MG63 (cell line): ENCODE measurements around the gene RAB31. TPM values are rescaled to one million over a fixed set of nuclear protein-coding genes. Genes with fewer than 3 reads are reported as not detected.
"Not testable (repeated sequence)": the region's sequence is repeated elsewhere in the genome, so short reads cannot be mapped to it uniquely, and the experiment has no call there.

Experiments used
- DNase-seq: peaks from one replicate; pipeline ENCODE4 v3.0.0-alpha.2; 2020
- H3K27me3 ChIP-seq: fragments of 250-450 bp; sonication (Bioruptor Pico); 2 replicates; pipeline ENCODE4 v1.5.1; 2020; ENCODE audit warnings: mild to moderate bottlenecking, moderate library complexity
- H3K36me3 ChIP-seq: fragments of 250-450 bp; sonication (Bioruptor Pico); 2 replicates; pipeline ENCODE4 v1.5.1; 2020; ENCODE audit warnings: mild to moderate bottlenecking, moderate library complexity
- H3K4me3 ChIP-seq: fragments of 250-450 bp; sonication (Bioruptor Pico); 2 replicates; pipeline ENCODE4 v1.5.1; 2020; ENCODE audit warnings: mild to moderate bottlenecking, moderate library complexity
- H3K9me3 ChIP-seq: fragments of 250-450 bp; sonication (Bioruptor Pico); 2 replicates; pipeline ENCODE4 v1.5.1; 2020; ENCODE audit warnings: mild to moderate bottlenecking, moderate library complexity
- total RNA-seq: library from RNA; depleted of rRNA; stranded (reverse); fragments of >200 nt; shearing (Covaris generic); gene quantifications from 2 replicates; pipeline ENCODE4 v1.2.3, GENCODE V29; 2014; ENCODE audit warnings: low replicate concordance; rRNA removed

Gene RAB31, protein sequence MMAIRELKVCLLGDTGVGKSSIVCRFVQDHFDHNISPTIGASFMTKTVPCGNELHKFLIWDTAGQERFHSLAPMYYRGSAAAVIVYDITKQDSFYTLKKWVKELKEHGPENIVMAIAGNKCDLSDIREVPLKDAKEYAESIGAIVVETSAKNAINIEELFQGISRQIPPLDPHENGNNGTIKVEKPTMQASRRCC
- 16.7 and 19.5 TPM in 2 replicates for total RNA-seq

DNA sequence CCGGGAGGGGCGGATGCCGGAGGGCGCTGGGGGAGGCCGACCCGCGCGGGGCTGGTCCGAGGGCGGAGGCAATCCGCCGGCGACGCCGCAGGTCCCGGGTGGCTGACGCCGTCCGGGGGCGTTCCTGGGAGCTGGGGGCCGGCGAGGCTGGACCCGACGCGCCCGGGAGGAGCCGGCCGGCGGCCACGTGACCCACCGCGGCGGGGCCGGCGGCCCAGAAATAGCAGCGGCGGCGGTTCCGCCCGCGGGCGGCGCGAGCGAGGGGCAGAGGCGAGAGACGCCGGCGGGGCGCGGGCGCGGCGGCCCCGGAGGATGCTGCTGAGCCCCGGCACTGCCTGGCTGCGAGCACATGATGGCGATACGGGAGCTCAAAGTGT, at the start of gene RAB31:
TSS of gene RAB31 (plus strand) at position 245 of the 377 bp plus-strand sequence. CDS start at position 350, 105 bp downstream.
- Histone ChIP-seq H3K4me3 (peak within 1 kb of the TSS; percentile 76), H3K27me3 (no peaks in the 10 kb centered on the region), H3K36me3 (no peaks in the 10 kb centered on the region), H3K9me3 (no peaks in the 10 kb centered on the region)
- peak; percentile 77 for DNase-seq

DNA sequence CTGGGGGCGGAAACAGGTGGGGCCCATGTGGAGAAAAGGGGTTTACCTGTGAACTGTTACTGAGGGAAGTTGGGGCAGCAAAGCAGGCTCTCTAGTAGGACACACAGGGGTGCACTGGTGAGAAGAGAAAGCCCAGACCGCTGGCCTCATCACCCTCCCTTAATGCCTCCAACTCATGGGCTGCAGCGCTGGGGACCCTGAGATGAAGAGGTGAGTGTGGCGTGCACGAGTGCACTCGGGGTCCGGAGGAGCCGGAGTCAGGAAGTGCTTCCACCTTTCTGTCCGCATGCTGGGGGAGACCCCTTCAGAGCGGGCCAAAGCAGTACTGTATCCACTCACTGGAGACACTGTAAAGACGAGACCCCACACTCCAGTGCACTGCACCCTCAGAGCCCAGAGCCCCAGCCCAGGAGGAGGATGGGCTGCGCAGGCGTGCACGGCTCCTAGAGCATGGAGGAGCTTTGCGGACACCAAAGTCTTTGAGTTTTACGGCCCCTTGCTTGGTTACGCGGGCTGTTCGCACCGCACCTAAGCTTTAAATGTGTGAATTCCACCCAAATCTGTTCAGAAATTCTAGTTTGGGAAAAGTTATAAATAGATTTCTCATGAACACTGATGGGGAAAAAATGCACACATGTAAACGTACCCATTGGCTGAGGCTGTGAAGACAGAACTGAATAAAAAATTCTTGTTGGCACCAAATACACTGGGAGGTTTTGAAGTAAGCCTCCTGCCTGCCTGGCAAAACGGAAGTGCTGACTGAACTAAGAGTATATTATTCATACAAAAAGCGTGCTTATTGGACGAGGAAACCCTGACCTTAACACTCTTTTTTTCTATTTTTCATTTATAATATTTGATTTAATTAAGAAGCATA, 48.4 kb upstream of the RAB31 start:
- no peaks in the 10 kb centered on the region for H3K27me3 ChIP-seq
- H3K9me3 ChIP-seq = no peaks in the 10 kb centered on the region
- DNase-seq = no peak
- H3K36me3 ChIP-seq = no peaks in the 10 kb centered on the region
- H3K4me3 ChIP-seq = no peak overlapping the region

DNA sequence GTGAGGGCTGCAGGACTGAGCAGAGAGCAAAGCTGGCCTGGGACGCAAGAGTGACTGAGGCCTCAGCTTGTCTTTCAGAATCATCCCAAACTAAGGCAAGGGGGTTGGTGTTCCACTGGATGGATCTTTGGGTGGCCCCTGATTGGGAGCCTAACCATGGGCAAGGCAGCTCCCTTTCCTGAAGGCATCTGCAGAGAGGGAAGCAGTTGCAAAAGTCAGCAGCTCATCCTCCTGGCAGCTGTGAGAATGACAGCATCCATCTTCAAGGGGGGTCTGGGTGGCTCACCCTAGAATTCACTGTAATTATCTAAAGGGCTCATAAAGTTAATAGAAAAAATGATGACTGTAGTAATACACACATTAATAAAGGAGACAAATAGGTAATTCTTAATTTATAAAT, 46.5 kb upstream of the RAB31 start:
- DNase-seq = peak; percentile 30
- H3K27me3 ChIP-seq = no peaks in the 10 kb centered on the region
- H3K9me3 ChIP-seq = no peaks in the 10 kb centered on the region
- H3K36me3 ChIP-seq = no peaks in the 10 kb centered on the region
- no peak overlapping the region for H3K4me3 ChIP-seq

DNA sequence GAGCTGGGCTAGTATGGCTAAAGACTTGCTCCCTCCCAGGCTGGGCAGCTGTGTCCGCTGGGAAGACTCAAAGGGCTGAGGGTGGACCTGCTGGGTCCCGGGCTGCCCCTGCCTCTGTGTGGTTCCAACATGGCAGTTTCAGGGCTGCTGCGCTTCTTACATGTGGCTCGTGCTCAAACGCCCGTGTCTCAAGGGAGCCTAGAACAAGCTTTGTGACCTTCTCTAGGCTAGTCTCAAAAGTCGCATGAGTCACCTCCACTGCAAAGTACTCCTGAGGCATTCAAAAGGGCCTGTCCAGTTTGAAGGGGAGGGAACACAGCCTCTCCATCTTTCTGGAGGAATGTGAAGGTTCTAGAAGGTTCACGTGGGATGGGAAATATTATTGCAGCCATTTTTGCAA, 44.7 kb upstream of the RAB31 start:
- H3K27me3 ChIP-seq = no peaks in the 10 kb centered on the region
- no peak for DNase-seq
- H3K36me3 ChIP-seq = no peaks in the 10 kb centered on the region
- no peak overlapping the region for H3K4me3 ChIP-seq
- H3K9me3 ChIP-seq = no peaks in the 10 kb centered on the region

DNA sequence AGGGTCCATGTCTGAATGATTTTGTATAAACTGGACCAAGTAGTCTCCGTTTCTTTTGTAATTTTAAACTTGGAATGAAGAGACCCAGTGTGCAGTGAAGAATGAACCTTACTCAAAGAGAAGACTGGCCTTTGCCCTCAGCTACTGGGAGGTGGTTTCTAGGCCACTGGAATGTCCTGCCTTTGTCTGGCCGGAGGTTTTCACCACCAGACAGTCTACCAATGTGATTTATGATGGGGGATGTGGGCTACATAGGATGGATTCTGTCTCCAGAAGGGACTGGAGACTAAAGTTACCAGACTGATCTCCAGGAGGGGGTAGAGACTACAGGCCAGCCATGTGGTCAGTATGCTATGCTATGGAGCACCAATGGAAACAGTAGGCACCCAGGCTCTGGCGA, 42.8 kb upstream of the RAB31 start:
- Histone ChIP-seq H3K9me3 (no peaks in the 10 kb centered on the region), H3K27me3 (no peaks in the 10 kb centered on the region), H3K36me3 (no peaks in the 10 kb centered on the region), H3K4me3 (no peak overlapping the region)
- DNase-seq = no peak

DNA sequence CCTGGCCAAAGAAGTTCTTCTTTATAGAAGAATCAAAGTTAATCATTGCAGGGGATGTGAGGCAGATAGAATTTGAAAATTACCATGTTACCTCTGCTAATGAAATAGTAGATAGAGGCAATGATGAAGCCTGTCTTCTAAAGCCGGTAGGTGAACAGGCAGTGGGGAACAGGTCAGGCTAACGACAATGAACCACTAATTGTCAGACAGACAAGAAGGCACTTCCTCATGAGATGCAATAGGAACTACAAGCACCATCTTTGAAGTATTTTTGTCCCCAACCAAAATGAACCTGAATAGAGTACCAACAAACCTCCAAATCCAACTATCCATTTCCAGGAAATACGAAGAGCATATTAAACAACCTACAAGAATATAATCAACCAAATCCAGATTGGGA, 41.6 kb upstream of the RAB31 start:
- no peaks in the 10 kb centered on the region for H3K9me3 ChIP-seq
- no peaks in the 10 kb centered on the region for H3K36me3 ChIP-seq
- H3K27me3 ChIP-seq = no peaks in the 10 kb centered on the region
- H3K4me3 ChIP-seq = no peak overlapping the region
- no peak for DNase-seq

DNA sequence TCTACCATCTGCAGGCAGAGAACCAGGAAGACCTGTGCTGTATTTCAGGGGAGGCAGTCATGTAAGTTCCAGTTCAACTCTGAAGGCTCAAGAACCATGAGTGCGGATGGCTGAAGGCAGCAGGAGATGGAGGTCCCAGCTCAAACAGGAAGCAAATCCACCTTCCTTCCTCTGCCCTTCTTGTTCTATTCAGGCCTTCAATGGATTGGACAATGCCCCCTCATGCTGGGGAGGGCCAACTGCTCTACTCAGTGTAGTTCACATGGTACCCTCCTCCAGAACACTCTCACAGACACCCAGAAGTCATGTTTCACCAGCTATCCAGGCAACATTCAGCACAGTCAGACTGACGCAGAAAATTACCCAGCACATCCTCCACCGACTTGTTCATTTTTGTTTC, 39.1 kb upstream of the RAB31 start:
- Histone ChIP-seq H3K9me3 (no peaks in the 10 kb centered on the region), H3K4me3 (no peak overlapping the region), H3K27me3 (no peaks in the 10 kb centered on the region), H3K36me3 (no peaks in the 10 kb centered on the region)
- no peak for DNase-seq

DNA sequence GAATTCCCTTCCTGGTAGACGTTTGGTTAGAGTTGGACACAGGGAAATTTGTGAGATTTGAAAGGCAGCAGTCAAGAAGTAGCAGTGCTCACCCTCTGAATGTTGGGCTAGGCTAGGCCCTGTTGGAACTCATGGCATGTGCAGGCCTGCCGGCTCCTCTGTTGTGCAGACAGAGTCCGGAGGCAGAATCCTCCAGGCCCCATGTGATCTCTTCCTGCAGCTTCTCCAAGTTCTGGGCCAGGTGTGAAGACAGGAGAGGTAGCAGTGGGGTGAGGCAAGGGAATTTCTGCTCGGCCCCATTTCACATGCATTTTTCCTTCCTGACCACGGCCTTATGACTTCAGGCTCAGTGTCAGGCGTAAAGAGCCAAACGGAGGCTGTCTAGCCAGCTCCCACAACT, 36.9 kb upstream of the RAB31 start:
- H3K27me3 ChIP-seq = no peaks in the 10 kb centered on the region
- H3K4me3 ChIP-seq = no peak overlapping the region
- H3K9me3 ChIP-seq = no peaks in the 10 kb centered on the region
- DNase-seq = no peak
- H3K36me3 ChIP-seq = no peaks in the 10 kb centered on the region

DNA sequence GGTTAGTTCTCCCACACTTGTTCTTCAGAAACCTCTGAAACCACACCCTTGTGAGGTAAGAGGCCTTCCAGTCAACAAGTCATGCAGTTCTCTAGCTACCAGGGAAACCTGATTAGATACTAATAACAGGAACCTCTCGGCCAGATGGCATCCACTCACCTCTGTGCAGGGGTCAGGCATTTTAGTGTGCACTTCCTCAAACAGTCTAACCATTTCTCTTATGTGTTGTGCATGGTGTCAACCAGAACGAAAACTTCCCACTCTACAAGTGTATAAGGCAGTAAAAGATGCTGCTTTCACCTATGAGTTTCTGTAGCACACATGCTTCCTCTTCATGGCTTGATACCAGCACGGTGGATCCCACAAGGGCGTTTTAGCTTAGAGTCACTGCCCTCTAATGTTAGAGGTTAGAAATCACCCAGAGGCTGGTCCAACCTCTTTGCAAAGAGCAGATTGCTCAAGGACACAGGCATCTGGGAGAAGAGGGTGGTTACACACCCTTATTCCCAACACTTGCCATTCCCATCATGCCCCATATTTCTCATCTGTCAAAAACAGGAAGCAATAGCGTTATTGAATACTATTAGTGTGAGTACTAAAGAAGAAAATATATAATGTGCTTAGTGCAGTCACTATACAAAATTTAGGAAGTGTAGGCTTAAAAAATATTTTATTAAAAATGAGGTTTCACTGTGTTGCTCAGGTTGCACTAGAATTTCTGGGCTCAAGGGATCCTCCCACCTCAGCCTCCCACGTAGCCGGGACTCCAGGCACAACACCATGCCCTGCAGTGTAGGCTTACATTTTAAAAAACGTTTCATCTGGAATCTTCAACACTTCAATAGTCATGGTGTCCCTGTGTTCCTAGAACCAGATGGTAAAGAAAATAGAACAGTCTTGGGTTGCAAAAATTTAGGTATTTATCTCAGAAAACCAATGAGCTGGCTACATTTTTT, 34.5 kb upstream of the RAB31 start:
- H3K9me3 ChIP-seq = 0 out of 2 replicates have a peak, but pooled peaks cover 2% of the 10 kb centered on the region

DNA sequence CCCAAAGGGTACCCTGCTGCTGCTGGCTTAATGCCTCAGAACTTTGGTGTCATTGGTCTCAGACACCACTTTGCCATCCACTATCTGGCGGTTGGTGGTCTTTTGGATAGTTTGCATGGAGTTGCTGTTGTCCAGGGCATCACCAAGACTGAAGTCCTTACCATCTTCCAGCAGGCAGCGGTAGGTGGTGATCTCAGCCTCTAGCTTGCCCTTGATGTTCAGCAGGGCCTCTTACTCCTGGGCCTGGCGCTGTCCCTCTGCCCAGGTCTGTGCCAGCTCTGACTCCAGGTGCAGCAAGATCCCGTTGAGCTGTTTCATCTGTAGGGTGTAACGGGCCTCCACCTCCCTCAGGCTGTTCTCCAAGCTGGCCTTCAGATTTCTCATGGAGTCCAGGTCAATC, 29.9 kb upstream of the RAB31 start:
- H3K9me3 ChIP-seq, H3K27me3 ChIP-seq, DNase-seq, H3K36me3 ChIP-seq, H3K4me3 ChIP-seq: not testable (repeated sequence)

More for the DNA sequence above, 34.5 kb upstream of the RAB31 start:
- no peaks in the 10 kb centered on the region for H3K36me3 ChIP-seq
- H3K4me3 ChIP-seq = no peak overlapping the region
- DNase-seq = peak; percentile 57
- H3K27me3 ChIP-seq = no peaks in the 10 kb centered on the region

DNA sequence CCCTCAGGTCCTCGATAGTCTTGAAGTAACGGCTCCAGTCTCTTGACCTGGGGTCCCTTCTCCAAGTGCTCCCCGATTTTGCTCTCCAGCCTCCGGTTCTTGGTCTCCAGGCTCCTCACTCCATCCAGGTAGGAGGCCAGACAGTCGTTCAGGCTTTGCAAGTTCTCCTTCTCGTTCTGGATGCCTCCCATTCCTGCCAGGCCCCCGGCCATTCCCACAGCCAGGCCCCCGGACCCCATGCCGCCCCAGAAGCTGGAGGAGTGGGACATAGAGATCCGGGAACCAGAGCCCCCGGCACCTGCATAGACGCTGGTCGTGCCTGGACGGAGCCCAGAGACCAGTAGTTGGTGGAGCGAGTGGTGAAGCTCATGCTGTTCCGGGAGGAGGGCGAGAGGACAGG, 29.0 kb upstream of the RAB31 start:
- DNase-seq = no peak
- H3K36me3 ChIP-seq = no peaks in the 10 kb centered on the region
- no peaks in the 10 kb centered on the region for H3K27me3 ChIP-seq
- H3K9me3 ChIP-seq = 0 out of 2 replicates have a peak, but pooled peaks cover 2% of the 10 kb centered on the region
- H3K4me3 ChIP-seq = no peak overlapping the region

DNA sequence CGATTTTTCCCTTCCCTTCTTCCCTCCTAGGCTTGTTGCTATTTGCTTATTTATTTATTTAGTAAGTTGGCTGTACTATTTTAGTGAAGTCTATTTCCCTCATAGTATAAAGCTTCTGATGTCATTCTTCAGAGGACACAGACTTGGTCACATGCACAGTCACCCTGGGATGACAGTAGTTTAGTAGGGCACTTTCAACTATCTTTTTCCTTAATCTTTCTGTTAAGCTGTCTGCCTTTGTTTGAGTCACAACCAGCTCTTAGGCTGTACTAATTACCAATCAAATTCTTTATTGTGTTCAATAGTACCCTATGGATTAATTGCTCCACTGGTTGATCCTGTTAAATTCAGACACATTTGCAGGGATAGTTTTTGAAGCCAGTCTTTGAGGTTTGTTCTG, 26.9 kb upstream of the RAB31 start:
- DNase-seq = no peak
- H3K4me3 ChIP-seq = no peak overlapping the region
- H3K27me3 ChIP-seq = no peaks in the 10 kb centered on the region
- H3K36me3 ChIP-seq = no peaks in the 10 kb centered on the region
- 0 out of 2 replicates have a peak, but pooled peaks cover 2% of the 10 kb centered on the region for H3K9me3 ChIP-seq

DNA sequence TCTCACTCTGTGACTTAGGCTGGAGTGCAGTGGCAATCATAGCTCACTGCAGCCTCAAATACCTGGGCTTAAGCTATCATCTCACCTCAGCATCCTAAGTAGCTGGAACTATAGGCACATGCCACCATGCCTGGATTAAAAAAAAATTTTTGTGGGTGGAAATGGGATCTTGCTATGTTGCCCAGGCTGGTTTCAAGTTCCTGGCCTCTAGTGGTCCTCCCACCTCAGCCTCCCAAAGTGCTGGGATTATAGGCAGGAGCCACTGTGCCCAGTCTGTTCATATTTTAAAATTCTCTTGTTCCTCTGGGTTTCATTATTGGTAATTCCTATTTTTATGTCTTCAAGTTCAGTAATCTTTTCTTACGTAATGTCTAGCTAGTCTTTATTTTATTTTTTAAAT, 25.5 kb upstream of the RAB31 start:
- H3K36me3 ChIP-seq = no peaks in the 10 kb centered on the region

DNA sequence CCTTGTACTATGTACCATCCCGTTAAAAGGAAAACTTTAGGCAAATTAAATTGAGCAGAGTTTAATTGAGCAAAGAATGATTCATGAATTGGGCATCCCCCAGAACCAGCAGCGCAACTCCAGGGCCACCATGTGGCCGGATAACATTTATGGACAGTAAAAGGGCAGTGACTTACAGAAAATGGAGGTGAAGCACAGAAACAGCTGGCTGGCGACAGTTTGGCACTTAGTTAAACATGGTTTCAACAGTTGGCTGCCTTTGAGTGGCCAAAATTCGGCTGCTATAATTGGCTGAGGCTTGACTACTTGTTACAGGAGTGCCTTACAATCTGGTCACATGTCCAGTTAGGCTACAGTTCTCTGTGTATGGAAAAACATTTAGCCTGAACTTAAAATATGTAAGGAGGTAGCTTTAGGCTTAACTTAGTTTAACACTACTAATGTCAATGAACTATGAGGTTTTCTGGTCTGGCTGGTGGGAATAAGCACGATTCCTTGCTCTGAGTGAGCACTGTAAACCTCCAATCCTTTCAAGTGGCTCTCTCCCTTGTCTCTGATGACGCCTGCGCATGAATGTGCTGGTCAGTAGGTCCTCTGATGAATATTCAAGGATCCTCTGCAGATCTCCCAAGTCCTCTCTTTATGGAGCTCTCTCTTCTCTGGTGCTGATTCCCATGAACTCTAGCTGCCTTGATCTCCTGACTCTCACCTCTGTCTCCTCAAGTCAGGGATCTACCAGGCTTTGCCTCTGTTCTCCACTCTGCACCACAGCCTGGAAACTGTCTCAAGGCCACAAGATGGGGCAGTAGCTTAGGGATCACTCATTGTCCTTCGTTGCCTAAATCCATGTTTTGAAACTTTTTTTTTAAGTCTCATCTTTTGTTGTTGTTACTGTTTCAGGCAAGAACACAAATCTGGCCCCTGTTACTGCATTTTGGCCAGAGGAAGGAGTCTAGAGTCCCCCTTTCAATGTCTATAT, 24.4 kb upstream of the RAB31 start:
- Histone ChIP-seq H3K9me3 (no peaks in the 10 kb centered on the region), H3K4me3 (no peak overlapping the region), H3K27me3 (no peaks in the 10 kb centered on the region), H3K36me3 (no peaks in the 10 kb centered on the region)
- DNase-seq = peak; percentile 49

More for the DNA sequence above, 25.5 kb upstream of the RAB31 start:
- DNase-seq = no peak
- H3K9me3 ChIP-seq = 0 out of 2 replicates have a peak, but pooled peaks cover under 1% of the 10 kb centered on the region
- no peaks in the 10 kb centered on the region for H3K27me3 ChIP-seq
- H3K4me3 ChIP-seq = no peak overlapping the region

DNA sequence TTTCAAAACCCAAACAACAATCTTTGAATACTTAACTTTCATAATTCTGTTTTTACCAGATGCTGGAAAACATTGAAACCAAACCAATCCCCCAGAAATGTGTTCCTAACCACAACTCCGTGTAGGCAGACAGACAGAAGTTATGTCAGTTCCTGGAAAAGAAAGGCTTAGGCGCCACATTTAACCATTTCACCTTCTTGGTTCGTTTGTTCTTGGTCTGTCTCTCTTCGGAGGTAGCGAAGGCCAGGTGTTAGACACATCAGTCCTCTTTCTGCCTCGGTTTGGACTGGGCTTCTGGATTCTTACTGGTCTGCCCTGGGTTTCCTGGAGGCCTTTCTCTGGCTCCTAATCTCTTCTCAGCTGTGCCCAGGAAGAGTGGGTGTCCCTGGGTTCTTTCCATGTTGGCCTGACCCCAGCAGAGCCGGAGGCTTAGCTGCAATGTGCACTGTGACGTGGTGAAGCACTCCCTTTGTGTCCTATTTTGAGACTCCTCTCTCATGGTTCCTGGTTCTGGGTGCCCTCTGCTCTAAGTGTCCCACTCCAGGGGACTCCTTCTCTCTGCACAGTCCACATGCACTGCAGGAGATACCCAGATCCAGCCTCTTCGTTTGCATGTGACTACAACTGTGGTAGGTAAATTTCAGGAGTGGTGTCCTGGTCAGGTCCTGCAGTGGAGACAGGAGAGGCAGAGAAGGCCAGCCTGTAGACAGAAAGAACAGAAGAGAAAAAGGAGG, 23.1 kb upstream of the RAB31 start:
- Histone ChIP-seq H3K27me3 (no peaks in the 10 kb centered on the region), H3K9me3 (no peaks in the 10 kb centered on the region), H3K4me3 (no peak overlapping the region), H3K36me3 (no peaks in the 10 kb centered on the region)
- DNase-seq = peak; percentile 71
